Lower leg skin (tissue), 3 donors: Measurements from ENCODE around the gene CDK12.

Experiments
- CTCF ChIP-seq, 3 donors: fragments of 450-650 bp; IDR thresholded peaks; one replicate each; pipeline ENCODE4 v1.5.1; 2016; ENCODE audit warnings: antibody characterized with exemption in 3 of 3, mild to moderate bottlenecking in 3 of 3, moderate library complexity in 2 of 3
- POLR2A ChIP-seq, 2 donors: fragments of 450-650 bp; IDR thresholded peaks; one replicate each; pipeline ENCODE4 v1.6.1; 2016 to 2017; ENCODE audit warnings: antibody characterized with exemption in 2 of 2, mild to moderate bottlenecking in 1 of 2, moderate library complexity in 1 of 2

- TF ChIP-seq CTCF (IDR thresholded peaks at IDR 0.05) (no peak), POLR2A (IDR thresholded peaks at IDR 0.05) (no peak)
Observed at GRCh38 chr17:39486242-39486641, 25.0 kb downstream of the CDK12 start.
